Muscle layer of duodenum (tissue), 2 donors: ENCODE results near the gene COPS7B.
A peak's percentile ranks its signal among the peaks of the same experiment; 100 is the strongest.

ENCODE experiments used
- H3K27ac ChIP-seq: one replicate; pipeline ENCODE4 v1.7.0; 2013; ENCODE audit warnings: mild to moderate bottlenecking, low read length
- H3K27me3 ChIP-seq: one replicate; pipeline ENCODE4 v1.7.0; 2013; ENCODE audit warnings: low read depth, mild to moderate bottlenecking, control low read depth, low read length
- H3K36me3 ChIP-seq, 2 donors: one replicate each; pipeline ENCODE4 v1.7.0; 2013; ENCODE audit warnings: low read length in 2 of 2, control low read depth in 1 of 2, mild to moderate bottlenecking in 1 of 2; ENCODE audit not compliant: insufficient read depth in 2 of 2, control insufficient read depth in 1 of 2
- H3K4me1 ChIP-seq, 2 donors: one replicate each; pipeline ENCODE4 v1.7.0; 2013; ENCODE audit warnings: low read length in 2 of 2, mild to moderate bottlenecking in 2 of 2, control low read depth in 1 of 2, moderate library complexity in 1 of 2; ENCODE audit not compliant: insufficient read depth in 2 of 2, control insufficient read depth in 1 of 2
- H3K4me3 ChIP-seq, 2 donors: one replicate each; pipeline ENCODE4 v1.7.0; 2013; ENCODE audit warnings: low read length in 2 of 2, low read depth in 1 of 2, mild to moderate bottlenecking in 1 of 2
- H3K9me3 ChIP-seq, 2 donors: one replicate each; pipeline ENCODE4 v1.7.0; 2013; ENCODE audit warnings: low read length in 2 of 2, control low read depth in 1 of 2, mild to moderate bottlenecking in 1 of 2; ENCODE audit not compliant: control insufficient read depth in 1 of 2
- donor health status: healthy.

The COPS7B gene

DNA sequence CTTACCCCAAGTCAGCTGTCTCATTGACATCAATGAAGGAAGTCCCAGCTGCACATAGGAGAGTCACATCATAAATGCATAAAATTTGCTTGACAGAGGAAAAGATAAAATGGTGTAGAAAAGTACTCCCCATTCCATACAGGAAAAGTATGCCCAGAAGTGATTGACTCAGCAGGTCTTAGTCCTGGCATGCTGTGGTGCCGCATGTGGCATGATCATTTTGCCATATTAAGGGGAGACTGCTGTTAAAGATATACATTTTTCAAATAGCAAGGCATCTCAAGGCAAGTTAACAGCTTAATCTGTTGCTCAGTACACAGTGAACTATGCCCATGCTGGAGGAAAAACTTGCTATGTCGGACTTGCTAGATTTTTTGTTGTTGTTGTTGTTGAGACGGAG, 8.1 kb downstream of the COPS7B start:
- H3K9me3 ChIP-seq = no peaks in the 10 kb centered on the region
- no peaks in the 10 kb centered on the region for H3K27me3 ChIP-seq
- H3K27ac ChIP-seq = no peak overlapping the region
- no peak overlapping the region for H3K4me3 ChIP-seq
- H3K36me3 ChIP-seq = peaks cover 56 to 68% of the 10 kb centered on the region in 2 donors
- peaks cover 0 to 4% of the 10 kb centered on the region in 2 donors for H3K4me1 ChIP-seq

DNA sequence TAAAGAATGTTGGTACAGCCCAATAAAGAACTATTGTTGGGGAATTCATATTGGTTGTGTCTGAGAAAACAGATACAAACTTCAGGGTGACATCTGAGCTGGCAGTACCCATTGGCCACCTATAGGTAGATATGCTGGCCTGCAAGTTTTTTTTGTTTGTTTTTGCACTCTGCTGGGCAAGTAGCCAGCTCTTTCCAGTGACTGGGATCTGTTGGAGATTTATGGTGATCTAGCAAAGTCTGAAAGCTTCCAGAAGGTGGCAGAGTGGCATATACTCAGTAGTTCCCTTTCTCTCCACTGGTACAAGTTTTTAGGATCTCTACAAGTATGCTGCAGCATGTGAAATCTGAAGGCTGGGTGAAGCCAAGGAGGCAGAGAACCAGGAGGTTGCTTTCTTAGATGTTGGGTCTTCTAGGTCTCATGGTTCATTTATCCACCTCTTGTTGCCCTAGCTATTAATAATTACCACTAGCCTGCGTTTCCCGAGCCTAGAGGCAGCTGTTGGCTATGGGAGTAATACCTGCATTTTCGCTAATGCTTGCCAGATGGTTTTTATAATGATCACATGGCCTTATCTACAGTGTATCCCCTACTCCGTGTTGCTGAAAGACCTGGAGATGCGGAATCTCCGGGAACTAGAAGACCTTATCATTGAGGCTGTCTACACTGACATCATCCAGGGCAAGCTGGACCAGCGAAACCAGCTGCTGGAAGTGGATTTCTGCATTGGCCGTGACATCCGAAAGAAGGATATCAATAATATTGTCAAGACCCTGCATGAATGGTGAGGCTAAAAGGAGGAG, 9.5 kb downstream of the COPS7B start:
- H3K36me3 ChIP-seq = peaks cover 64 to 67% of the 10 kb centered on the region in 2 donors
- H3K27me3 ChIP-seq = no peaks in the 10 kb centered on the region
- H3K9me3 ChIP-seq = no peaks in the 10 kb centered on the region
- H3K4me1 ChIP-seq = peaks cover 0 to 4% of the 10 kb centered on the region in 2 donors
- H3K27ac ChIP-seq = peak overlapping the region; percentile 17
- H3K4me3 ChIP-seq = no peak overlapping the region

DNA sequence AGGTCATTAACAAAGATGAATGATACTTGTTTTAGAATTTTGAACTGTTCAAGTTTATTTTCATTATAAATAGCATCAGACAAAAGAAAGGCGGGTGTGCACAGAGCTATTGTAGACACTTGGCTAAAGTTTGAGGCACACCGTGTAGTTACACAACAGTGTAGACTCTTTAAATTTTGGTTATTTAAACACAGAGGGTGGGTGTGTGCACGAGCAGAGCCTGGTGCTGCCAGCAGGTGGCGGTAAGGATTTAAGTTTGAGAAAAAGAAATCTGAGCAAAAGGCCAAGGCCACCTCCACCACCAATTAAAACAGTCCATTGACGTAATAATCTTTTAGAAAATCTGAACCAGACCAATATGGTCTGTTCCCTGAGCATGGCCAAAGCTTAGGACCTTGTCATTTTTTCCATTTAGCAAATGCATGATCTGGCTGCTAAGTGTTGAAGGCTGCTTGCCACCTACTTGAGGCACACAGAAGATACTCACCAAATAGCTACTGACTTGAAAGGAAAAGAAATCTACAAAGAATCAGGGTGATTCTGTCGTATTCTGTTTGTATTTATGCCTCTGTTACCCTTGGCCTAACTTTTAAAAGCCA, 14.3 kb downstream of the COPS7B start:
- H3K36me3 ChIP-seq = peaks cover 54 to 65% of the 10 kb centered on the region in 2 donors
- no peaks in the 10 kb centered on the region for H3K9me3 ChIP-seq
- H3K4me3 ChIP-seq = no peak overlapping the region
- H3K4me1 ChIP-seq = peaks cover 0 to 1% of the 10 kb centered on the region in 2 donors
- H3K27ac ChIP-seq = no peak overlapping the region
- no peaks in the 10 kb centered on the region for H3K27me3 ChIP-seq

DNA sequence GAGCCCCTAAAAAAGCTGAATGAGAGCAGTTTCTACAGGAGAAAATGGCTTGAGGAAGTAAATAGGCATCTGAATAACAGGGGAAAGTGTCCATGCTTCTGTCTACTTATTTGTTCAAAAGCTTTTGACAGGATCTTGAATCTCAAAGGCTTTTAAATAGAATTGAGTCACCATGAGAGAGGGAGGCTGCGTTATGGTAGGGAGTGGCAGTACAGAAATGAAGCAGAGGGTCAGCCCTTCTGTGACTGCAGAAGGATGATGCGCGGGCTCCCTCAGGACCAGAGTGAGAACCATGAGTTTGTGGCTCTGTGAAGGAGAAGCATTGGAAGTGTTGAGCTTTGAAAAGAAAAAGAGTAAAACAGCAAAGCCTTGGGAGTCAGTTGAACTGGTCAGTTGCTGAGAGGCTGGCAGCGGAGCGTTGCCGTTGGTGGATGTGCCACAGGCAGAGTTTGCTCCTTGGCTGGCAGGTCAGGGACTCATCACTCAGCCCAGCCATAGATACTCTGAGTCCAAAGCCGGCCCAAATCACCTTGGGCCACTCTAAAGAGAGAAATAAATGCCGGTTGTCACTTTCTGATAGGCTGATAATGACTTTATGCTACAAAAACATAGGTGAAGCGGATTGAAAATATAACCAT, 17.4 kb downstream of the COPS7B start:
- Histone ChIP-seq H3K4me1 (no peaks in the 10 kb centered on the region), H3K9me3 (no peaks in the 10 kb centered on the region), H3K27ac (no peak overlapping the region), H3K4me3 (no peak overlapping the region), H3K27me3 (no peaks in the 10 kb centered on the region), H3K36me3 (peaks cover 47 to 71% of the 10 kb centered on the region in 2 donors)

DNA sequence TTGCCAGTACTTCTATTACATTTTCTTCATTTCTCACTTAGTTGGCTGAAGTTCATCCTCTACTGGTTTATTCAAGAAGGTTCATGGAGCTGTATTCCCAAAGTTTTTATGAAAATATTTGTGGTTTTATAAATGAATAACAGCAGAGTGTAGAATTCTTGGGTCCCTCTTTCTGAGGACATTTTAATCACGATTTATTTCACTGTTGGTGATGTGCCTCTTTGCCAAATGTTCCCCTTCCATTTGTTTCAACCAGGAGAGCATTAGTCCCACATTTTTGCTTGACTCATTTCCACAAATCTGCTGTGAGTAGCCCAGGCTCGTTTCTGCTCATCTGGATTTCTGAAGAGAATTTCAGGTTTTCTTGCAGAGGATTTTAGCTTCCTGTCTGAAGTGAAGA, 20.8 kb downstream of the COPS7B start:
- Histone ChIP-seq H3K4me3 (no peak overlapping the region), H3K9me3 (no peaks in the 10 kb centered on the region), H3K4me1 (no peaks in the 10 kb centered on the region), H3K27me3 (no peaks in the 10 kb centered on the region), H3K27ac (no peak overlapping the region), H3K36me3 (peaks cover 41 to 75% of the 10 kb centered on the region in 2 donors)

DNA sequence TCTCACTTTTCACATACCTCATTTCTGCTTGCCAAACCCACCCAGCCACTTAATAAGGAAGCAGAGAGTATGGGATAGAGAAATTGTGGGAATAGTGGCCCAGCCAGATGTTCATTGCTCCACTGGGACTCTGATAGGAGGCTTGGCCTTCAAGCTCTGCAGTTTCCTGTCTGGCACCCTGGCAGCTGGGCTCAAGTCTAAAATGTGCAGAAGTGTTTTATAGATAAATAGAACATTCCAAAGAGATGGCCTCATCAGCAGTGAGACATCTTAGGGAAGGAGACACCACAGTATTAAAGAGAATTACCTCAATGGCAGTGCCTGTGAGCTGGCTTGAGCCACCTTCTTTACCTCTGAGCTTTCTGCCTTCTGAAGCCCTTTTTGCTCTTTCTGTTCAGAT, 24.7 kb downstream of the COPS7B start:
- H3K36me3 ChIP-seq = peaks cover 36 to 67% of the 10 kb centered on the region in 2 donors
- no peak overlapping the region for H3K4me3 ChIP-seq
- no peaks in the 10 kb centered on the region for H3K4me1 ChIP-seq
- peaks cover 0 to 8% of the 10 kb centered on the region in 2 donors for H3K9me3 ChIP-seq
- H3K27me3 ChIP-seq = no peaks in the 10 kb centered on the region
- H3K27ac ChIP-seq = no peak overlapping the region

DNA sequence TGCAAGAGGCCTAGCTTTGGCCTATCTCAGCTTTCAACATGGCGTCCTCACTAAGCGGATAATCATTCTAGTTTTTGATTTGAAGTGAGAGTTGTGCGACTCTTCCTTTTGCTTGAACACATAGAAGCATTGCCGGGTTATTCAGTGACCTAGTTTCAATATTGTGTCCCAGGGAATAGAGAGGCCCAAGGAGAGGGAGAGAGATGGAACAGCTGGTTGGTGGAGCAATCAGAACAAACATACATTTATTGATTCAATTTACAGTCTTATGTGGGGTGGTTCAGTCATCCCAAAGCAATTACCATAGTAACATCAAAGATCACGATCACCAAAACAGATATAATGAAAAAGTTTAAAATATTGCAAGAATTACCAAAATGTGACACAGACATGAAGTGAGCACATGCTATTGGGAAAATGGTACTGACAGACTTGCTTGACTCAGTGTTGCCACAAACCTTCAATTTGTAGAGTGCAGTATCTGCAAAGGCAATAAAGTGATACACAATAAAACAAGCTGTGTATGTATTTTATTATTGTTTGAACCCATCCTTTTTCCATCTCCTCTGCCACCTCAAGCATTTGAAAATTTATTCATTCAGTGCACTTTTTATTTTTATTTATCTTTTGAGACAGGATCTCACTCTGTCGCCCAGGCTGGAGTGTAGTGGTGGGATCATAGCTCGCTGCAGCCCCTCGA, 30.2 kb downstream of the COPS7B start:
- H3K9me3 ChIP-seq = peaks cover 0 to 9% of the 10 kb centered on the region in 2 donors
- no peak overlapping the region for H3K27ac ChIP-seq

DNA sequence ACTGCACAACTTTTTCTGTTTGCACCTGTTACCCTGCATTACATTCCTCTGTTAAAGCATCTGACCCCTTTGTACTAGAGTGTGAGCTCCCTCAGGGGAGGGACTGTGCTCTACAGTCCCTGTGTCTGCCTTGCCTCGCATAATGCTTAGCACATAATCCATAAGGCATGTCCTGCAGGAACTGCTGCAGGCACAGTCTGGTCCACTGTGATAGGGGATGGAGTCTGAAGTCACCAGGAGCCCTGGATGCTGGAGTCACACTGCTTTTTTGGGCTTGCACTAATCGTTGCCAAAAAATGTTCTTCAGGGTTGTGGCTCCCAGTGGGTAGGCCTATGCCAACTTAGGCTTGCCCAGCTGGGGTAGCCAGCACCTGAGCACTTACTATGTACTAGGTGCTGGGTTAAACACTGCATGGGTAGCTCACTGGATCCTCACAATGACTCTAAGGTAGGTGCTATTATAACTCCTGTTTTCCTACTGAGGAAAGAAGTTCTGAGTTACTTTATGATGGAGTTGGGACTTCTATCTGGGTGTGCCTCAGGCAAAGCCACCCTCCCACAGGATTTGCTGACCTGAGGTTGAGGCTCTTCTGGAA, 33.3 kb downstream of the COPS7B start:
- no peak overlapping the region for H3K4me3 ChIP-seq
- no peak overlapping the region for H3K27ac ChIP-seq
- H3K27me3 ChIP-seq = no peaks in the 10 kb centered on the region
- peaks cover 0 to 11% of the 10 kb centered on the region in 2 donors for H3K9me3 ChIP-seq
- no peaks in the 10 kb centered on the region for H3K4me1 ChIP-seq
- no peaks in the 10 kb centered on the region for H3K36me3 ChIP-seq

More for the DNA sequence above, 30.2 kb downstream of the COPS7B start:
- no peaks in the 10 kb centered on the region for H3K27me3 ChIP-seq
- H3K4me3 ChIP-seq = no peak overlapping the region
- no peaks in the 10 kb centered on the region for H3K4me1 ChIP-seq
- peaks cover 6 to 19% of the 10 kb centered on the region in 2 donors for H3K36me3 ChIP-seq

DNA sequence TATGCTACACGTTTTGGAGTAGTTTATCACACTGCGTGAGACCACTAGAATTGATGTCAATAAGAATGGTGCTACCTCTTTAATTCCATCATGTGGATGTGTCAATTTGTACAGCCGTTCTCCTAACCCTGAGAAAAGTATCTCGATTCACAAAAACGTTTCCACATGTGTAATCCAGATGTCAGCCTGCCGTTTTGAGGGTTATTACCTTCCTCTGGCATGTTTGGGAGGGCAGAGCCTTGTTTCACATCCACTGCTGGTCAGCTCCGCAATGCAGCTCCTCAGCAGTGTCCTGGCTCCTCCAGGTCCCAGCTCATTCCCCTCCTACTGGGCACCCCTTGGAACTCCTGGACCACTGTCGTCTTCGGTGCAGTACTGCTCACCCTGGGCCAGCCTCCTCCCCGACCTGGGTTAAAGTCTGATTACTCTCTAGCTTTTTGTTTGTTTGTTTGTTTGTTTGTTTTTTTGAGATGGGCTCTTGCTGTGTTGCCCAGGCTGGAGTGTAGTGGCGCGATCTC, 34.6 kb downstream of the COPS7B start:
- Histone ChIP-seq H3K4me1 (no peaks in the 10 kb centered on the region), H3K9me3 (peaks cover 0 to 4% of the 10 kb centered on the region in 2 donors), H3K27ac (no peak overlapping the region), H3K4me3 (no peak overlapping the region), H3K27me3 (no peaks in the 10 kb centered on the region), H3K36me3 (no peaks in the 10 kb centered on the region)

DNA sequence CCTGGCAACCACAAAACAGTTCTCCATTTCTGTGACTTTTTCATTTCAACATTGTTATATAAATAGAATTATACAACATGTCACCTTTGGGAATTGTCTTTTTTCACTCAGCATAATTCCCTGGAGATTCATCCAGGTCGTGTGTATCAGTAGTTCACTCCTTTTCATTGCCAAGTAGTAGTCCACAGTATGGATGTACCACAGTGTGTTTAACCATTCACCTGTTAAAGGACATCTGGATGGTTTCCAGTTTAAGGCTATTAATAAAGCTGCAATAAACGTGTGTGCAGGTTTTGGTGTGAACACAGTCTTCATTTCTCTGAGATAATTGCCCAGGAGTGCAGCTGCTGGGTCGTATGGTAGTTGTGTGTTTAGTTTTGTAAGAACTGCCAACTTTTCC, 35.7 kb downstream of the COPS7B start:
- H3K27me3 ChIP-seq = no peaks in the 10 kb centered on the region
- H3K4me3 ChIP-seq = no peak overlapping the region
- no peak overlapping the region for H3K27ac ChIP-seq
- no peaks in the 10 kb centered on the region for H3K4me1 ChIP-seq
- no peaks in the 10 kb centered on the region for H3K36me3 ChIP-seq
- H3K9me3 ChIP-seq = peaks cover 0 to 2% of the 10 kb centered on the region in 2 donors
